Activated CD4-positive, alpha-beta T cell treated with anti-CD3 and anti-CD28 coated beads, Interleukin-2, Interleukin-6, amounts not matched to agents 100 ng/mL and 50 ng/mL, durations not matched to agents 16 hours and 8 hours (primary cell): ENCODE results near the gene MXD3.

ENCODE experiments used
- DNase-seq: peaks from one replicate; pipeline ENCODE4 v3.0.0-alpha.2; 2020

Gene MXD3

GRCh38 chr5:177302354-177303110 is 9.2 kb downstream of the MXD3 start:
- DNase-seq, result no peak

- DNase-seq, result no peak
These were observed 10.1 kb downstream of the MXD3 start for GRCh38 chr5:177301503-177302165.

GRCh38 chr5:177300951-177301350 is 10.7 kb downstream of the MXD3 start:
- DNase-seq, result no peak

- DNase-seq, result peak; percentile 74
These were observed 11.3 kb downstream of the MXD3 start for GRCh38 chr5:177300236-177300880.

GRCh38 chr5:177299697-177300096 is 12.0 kb downstream of the MXD3 start:
- DNase-seq, result no peak

GRCh38 chr5:177297922-177298321 is 13.8 kb downstream of the MXD3 start:
- no peak for DNase-seq

- DNase-seq, result no peak
These were observed 15.1 kb downstream of the MXD3 start for GRCh38 chr5:177296581-177296980.

- DNase-seq, result no peak
These were observed 15.8 kb downstream of the MXD3 start for GRCh38 chr5:177295924-177296323.

GRCh38 chr5:177294632-177295031 is 17.1 kb downstream of the MXD3 start:
- no peak for DNase-seq

GRCh38 chr5:177293819-177294581 is 17.7 kb downstream of the MXD3 start:
- DNase-seq, result no peak

- DNase-seq, result no peak
These were observed 20.0 kb downstream of the MXD3 start for GRCh38 chr5:177291735-177292134.

- no peak for DNase-seq
These were observed 20.7 kb downstream of the MXD3 start for GRCh38 chr5:177290816-177291596.

GRCh38 chr5:177288191-177288590 is 23.5 kb downstream of the MXD3 start:
- no peak for DNase-seq

GRCh38 chr5:177276886-177277285 is 34.8 kb downstream of the MXD3 start:
- DNase-seq, result no peak

GRCh38 chr5:177275883-177276282 is 35.8 kb downstream of the MXD3 start:
- no peak for DNase-seq

- no peak for DNase-seq
These were observed 40.6 kb downstream of the MXD3 start for GRCh38 chr5:177271113-177271512.

- DNase-seq, result no peak
These were observed 41.0 kb downstream of the MXD3 start for GRCh38 chr5:177270653-177271052.

- DNase-seq, result no peak
These were observed 41.7 kb downstream of the MXD3 start for GRCh38 chr5:177269976-177270375.

- no peak for DNase-seq
These were observed 42.3 kb downstream of the MXD3 start for GRCh38 chr5:177269232-177269895.

- DNase-seq, result no peak
These were observed 46.3 kb downstream of the MXD3 start for GRCh38 chr5:177265395-177265794.

GRCh38 chr5:177264178-177264577 is 47.5 kb downstream of the MXD3 start:
- DNase-seq, result no peak

- no peak for DNase-seq
These were observed 50.2 kb downstream of the MXD3 start for GRCh38 chr5:177261510-177261909.
